HEK293T (cell line): Measurements from ENCODE around the gene STARD13.

Experiments used
- SP1 ChIP-seq: fragments of 450-650 bp; IDR thresholded peaks from 2 replicates; pipeline ENCODE4 v1.6.1; 2017
- SUZ12 ChIP-seq: fragments of 450-650 bp; IDR thresholded peaks from 2 replicates; pipeline ENCODE4 v1.6.1; 2016; ENCODE audit warnings: mild to moderate bottlenecking

DNA sequence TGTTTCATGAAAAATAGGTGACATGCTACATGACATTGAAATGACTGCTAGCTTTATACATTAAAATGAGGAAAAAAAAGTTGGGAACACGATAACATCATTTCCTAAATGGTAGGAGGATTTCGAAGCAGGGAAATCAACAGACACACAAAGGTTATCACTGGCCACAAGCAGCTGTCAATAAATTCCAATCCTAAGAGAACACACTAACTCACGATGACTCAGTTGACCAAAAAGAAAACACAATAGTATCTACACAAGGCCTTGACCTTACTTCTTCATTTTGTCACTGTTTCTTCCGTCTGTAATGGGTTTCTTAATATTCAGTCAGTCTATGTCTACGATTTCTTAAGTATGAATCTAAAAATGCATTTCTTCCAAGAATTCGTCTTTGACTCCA, 36.5 kb downstream of the STARD13 start:
- TF ChIP-seq SP1, result no peak
- TF ChIP-seq SUZ12, result no peak
